Adipocyte (in vitro differentiated cells): ENCODE data around the gene NIPAL3.

Experiments
- DNase-seq: peaks from one replicate; pipeline ENCODE4 v3.0.0-alpha.2; 2015; ENCODE audit warnings: low read depth
- H3K27me3 ChIP-seq: replicated peaks from 2 replicates; pipeline ENCODE4 v1.7.0; 2013; ENCODE audit warnings: mild to moderate bottlenecking, low read length, moderate library complexity; ENCODE audit not compliant: control insufficient read depth, insufficient read depth
- H3K36me3 ChIP-seq: 2 replicates; pipeline ENCODE4 v1.7.0; 2013; ENCODE audit warnings: low read length, mild to moderate bottlenecking, moderate library complexity; ENCODE audit not compliant: control insufficient read depth, insufficient read depth, severe bottlenecking
- H3K4me1 ChIP-seq: 2 replicates; pipeline ENCODE4 v1.7.0; 2013; ENCODE audit warnings: mild to moderate bottlenecking, low read length, moderate library complexity; ENCODE audit not compliant: control insufficient read depth, insufficient read depth
- H3K4me3 ChIP-seq: 2 replicates; pipeline ENCODE4 v1.7.0; 2013; ENCODE audit warnings: mild to moderate bottlenecking, low read length, moderate library complexity
- H3K9ac ChIP-seq: 2 replicates; pipeline ENCODE4 v1.7.0; 2013; ENCODE audit warnings: mild to moderate bottlenecking, low read length, moderate library complexity
- H3K9me3 ChIP-seq: 2 replicates; pipeline ENCODE4 v1.7.0; 2013; ENCODE audit warnings: mild to moderate bottlenecking, low read length, moderate library complexity; ENCODE audit not compliant: control insufficient read depth

Gene NIPAL3

GRCh38 chr1:24415334-24415909 lies at the start of gene NIPAL3:
Gene NIPAL3, plus strand, starts transcription at chr1:24415802. Its CDS starts 3,746 bp downstream, at chr1:24419548.
- Histone ChIP-seq H3K36me3 (no peaks in the 10 kb centered on the region), H3K27me3 (no peaks in the 10 kb centered on the region), H3K4me3 (peak within 1 kb of the TSS; percentile 98), H3K9ac (peak within 1 kb of the TSS; percentile 83), H3K9me3 (no peaks in the 10 kb centered on the region), H3K4me1 (peaks cover 49% of the 10 kb centered on the region)
- DNase-seq: peak; percentile 98

DNA sequence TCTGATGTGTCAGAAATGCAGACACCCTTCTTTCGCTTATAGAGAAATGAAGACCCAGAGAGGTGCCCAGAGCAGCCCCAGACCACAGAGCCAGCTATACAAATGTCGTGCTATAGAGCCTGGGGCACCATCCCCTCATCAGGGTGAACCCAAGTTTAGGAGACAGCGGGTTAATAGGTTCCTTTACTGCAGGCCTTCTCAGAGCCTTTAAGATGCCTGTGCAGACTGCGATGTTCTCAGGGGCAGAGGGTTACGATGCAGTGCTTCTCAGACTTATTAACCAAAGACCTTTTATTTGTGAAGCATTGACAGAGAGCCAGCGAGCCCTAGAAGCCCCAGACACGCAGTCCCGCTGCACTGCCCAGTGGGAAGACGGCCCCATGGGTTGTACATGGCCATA lies 48.9 kb upstream of the NIPAL3 start:
- Histone ChIP-seq H3K9ac (no peak overlapping the region), H3K4me1 (peaks cover 49% of the 10 kb centered on the region), H3K4me3 (no peak overlapping the region), H3K36me3 (no peaks in the 10 kb centered on the region), H3K27me3 (no peaks in the 10 kb centered on the region), H3K9me3 (no peaks in the 10 kb centered on the region)
- DNase-seq: no peak

- no peaks in the 10 kb centered on the region for H3K9me3 ChIP-seq
- DNase-seq: peak; percentile 26
- peak overlapping the region; percentile 8 for H3K9ac ChIP-seq
- H3K36me3 ChIP-seq: no peaks in the 10 kb centered on the region
- H3K4me1 ChIP-seq: peaks cover 36% of the 10 kb centered on the region
- no peaks in the 10 kb centered on the region for H3K27me3 ChIP-seq
- H3K4me3 ChIP-seq: peak overlapping the region; percentile 17
These were observed 46.4 kb upstream of the NIPAL3 start for GRCh38 chr1:24369199-24369598.

GRCh38 chr1:24369801-24370200 lies 45.8 kb upstream of the NIPAL3 start:
- H3K9ac ChIP-seq: no peak overlapping the region
- no peak overlapping the region for H3K4me3 ChIP-seq
- no peaks in the 10 kb centered on the region for H3K27me3 ChIP-seq
- no peak for DNase-seq
- no peaks in the 10 kb centered on the region for H3K9me3 ChIP-seq
- no peaks in the 10 kb centered on the region for H3K36me3 ChIP-seq
- peaks cover 30% of the 10 kb centered on the region for H3K4me1 ChIP-seq

DNA sequence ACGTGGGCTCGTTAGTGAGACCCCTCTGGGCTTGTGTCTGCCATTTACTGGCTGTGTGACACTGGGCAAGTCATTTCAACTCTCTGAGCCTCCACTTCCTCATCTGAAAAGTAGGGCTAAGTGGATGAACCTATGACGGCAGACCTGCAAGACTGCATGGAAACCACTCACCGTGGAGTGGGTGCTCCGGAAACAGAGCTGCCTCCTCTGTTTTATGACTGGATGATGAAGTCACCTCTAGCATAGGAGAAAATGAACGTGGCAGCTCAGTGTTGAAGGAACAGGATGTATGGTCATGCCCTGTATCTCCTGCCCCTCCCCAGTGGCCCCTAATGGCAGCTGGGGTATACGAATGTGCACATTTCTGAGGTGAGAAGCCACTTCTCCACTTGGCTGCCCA lies 42.6 kb upstream of the NIPAL3 start:
- no peaks in the 10 kb centered on the region for H3K9me3 ChIP-seq
- H3K4me3 ChIP-seq: no peak overlapping the region
- no peak overlapping the region for H3K9ac ChIP-seq
- no peaks in the 10 kb centered on the region for H3K36me3 ChIP-seq
- DNase-seq: no peak
- no peaks in the 10 kb centered on the region for H3K27me3 ChIP-seq
- H3K4me1 ChIP-seq: peaks cover 21% of the 10 kb centered on the region

GRCh38 chr1:24373710-24374109 lies 41.9 kb upstream of the NIPAL3 start:
- Histone ChIP-seq H3K36me3 (no peaks in the 10 kb centered on the region), H3K27me3 (no peaks in the 10 kb centered on the region), H3K9ac (no peak overlapping the region), H3K4me3 (no peak overlapping the region), H3K4me1 (peaks cover 15% of the 10 kb centered on the region), H3K9me3 (no peaks in the 10 kb centered on the region)
- DNase-seq: no peak

GRCh38 chr1:24374891-24375786 lies 40.5 kb upstream of the NIPAL3 start:
- no peak overlapping the region for H3K9ac ChIP-seq
- no peaks in the 10 kb centered on the region for H3K9me3 ChIP-seq
- peak; percentile 22 for DNase-seq
- H3K4me1 ChIP-seq: peaks cover 6% of the 10 kb centered on the region
- H3K27me3 ChIP-seq: no peaks in the 10 kb centered on the region
- no peak overlapping the region for H3K4me3 ChIP-seq
- no peaks in the 10 kb centered on the region for H3K36me3 ChIP-seq

DNA sequence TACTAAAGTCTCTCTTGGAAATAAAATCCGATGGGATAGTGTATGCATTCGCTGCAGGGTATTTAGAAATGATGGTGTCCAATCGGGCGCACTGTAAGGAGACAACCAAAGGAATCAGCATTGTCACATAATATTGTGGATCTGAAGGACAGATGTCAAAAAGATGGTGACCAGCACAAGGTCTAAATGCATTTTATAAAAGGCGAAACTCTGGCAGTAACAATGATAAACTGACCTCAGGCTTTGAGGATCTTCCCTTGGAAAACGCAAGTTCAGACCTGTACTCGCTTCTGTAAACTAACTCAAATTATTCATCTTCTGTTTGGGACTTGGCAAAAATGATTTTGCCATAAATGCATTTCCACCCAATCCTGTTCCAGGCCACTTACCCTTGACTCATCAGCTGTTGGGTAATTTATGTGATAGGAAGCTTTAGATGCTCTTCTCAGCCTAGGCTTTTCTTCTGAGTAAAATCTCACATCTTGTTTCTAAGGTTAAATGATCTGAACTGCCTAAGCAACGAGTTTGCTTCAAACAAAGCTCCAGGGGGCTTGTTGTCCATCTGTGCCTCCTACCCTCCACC lies 35.8 kb upstream of the NIPAL3 start:
- no peaks in the 10 kb centered on the region for H3K27me3 ChIP-seq
- no peaks in the 10 kb centered on the region for H3K36me3 ChIP-seq
- H3K9me3 ChIP-seq: no peaks in the 10 kb centered on the region
- peaks cover 10% of the 10 kb centered on the region for H3K4me1 ChIP-seq
- no peak overlapping the region for H3K4me3 ChIP-seq
- DNase-seq: peak; percentile 57
- no peak overlapping the region for H3K9ac ChIP-seq

- H3K4me1 ChIP-seq: peaks cover 10% of the 10 kb centered on the region
- no peak overlapping the region for H3K9ac ChIP-seq
- no peak overlapping the region for H3K4me3 ChIP-seq
- DNase-seq: no peak
- H3K27me3 ChIP-seq: no peaks in the 10 kb centered on the region
- no peaks in the 10 kb centered on the region for H3K9me3 ChIP-seq
- no peaks in the 10 kb centered on the region for H3K36me3 ChIP-seq
These were observed 35.1 kb upstream of the NIPAL3 start for GRCh38 chr1:24380508-24380907.

DNA sequence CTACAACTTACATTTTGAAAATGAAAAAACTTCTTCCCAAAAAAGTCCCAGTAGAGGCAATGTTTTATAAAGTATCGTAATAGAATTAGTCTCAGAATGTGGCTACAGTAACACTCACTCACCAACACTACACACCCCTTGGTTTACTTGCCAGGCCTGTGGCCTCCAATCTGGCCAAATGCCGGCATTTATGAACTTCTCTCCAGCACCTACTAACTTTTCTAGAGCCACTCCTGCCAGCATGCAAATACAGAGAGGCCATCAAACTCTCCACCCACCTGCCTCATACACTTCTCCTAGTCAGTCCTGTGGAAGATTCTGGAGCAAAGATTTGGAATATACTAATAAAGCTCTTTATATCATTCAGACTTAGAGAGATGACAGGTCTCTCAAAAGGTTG lies 34.3 kb upstream of the NIPAL3 start:
- no peak overlapping the region for H3K9ac ChIP-seq
- H3K36me3 ChIP-seq: no peaks in the 10 kb centered on the region
- H3K4me3 ChIP-seq: no peak overlapping the region
- no peak for DNase-seq
- no peaks in the 10 kb centered on the region for H3K9me3 ChIP-seq
- H3K27me3 ChIP-seq: no peaks in the 10 kb centered on the region
- peaks cover 10% of the 10 kb centered on the region for H3K4me1 ChIP-seq

- DNase-seq: no peak
- H3K36me3 ChIP-seq: no peaks in the 10 kb centered on the region
- peaks cover 10% of the 10 kb centered on the region for H3K4me1 ChIP-seq
- H3K4me3 ChIP-seq: no peak overlapping the region
- no peak overlapping the region for H3K9ac ChIP-seq
- H3K27me3 ChIP-seq: peaks cover 2% of the 10 kb centered on the region
- no peaks in the 10 kb centered on the region for H3K9me3 ChIP-seq
These were observed 33.4 kb upstream of the NIPAL3 start for GRCh38 chr1:24382165-24382577.
